ENCODE data around the gene C3orf22. TPM values are rescaled to one million over a fixed set of nuclear protein-coding genes. Genes with fewer than 3 reads are reported as not detected.

C3orf22 gene
- total RNA-seq, 2 donors from 2014 or later = not detected

DNA sequence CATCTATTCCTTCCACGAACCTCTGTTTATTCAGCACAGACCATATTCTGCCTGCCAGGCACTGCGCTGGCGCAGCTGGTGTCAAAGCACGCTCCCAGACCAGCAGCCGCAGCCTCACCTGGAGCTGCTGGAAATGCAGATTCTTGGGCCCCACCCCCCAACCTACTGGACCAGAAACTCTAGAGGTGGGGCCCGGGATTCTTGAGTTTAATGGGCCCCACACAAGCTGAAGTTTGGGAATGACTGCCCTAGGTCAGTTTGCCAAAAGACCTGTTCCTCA is 27.7 kb downstream of the C3orf22 start:
- no peak for DNase-seq
- H3K4me1 ChIP-seq (ENCODE audit: control insufficient read depth, insufficient read depth, low read length) = no peaks in the 10 kb centered on the region
- peaks cover 10% of the 10 kb centered on the region for H3K27me3 Mint-ChIP-seq (ENCODE audit: insufficient read depth)

DNA sequence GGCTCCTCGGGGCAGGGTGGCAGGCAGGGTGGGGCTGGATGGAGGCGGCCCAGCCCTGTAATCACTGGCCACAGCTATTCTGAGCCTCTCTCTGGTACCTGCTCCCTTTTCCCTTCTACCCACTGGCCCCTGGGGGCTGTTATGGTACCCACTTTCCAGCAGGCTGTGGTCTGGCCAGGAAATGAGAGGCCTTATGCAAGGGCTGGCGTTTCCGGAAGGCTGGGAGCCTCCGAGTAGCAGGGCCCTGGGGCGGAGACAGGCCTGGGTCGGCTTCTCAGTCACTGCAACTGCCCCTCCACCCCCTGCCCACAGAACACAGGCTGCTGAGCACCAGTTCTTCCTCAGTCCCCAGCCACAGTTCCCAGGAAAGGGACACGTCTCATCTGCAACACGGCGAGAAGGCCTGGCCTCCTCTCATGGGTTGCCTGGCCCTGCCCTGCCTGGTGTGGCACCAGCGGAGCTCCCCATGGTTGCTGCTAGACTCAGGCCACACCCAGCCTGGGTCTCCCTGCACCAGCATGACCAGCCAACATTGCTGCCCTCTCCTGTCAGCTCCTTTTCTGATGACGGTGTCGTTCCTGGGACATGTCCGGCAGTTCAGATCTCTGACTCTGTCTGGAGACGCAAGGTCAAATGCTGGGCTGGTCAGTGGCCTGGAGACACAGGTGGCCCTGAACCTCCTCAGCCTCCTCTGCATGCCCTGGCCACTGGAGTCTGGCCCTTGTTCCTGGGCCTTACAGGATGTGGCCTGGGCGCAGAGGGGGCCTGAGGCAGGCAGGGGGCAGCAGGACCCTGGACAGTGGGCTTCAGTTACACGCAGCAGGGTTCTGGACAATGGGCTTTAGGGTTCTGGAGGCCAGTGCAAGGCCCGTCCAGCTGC is 28.3 kb downstream of the C3orf22 start:
- Histone ChIP-seq H3K9me3 (ENCODE audit: control insufficient read depth, low read length) (no peaks in the 10 kb centered on the region), H3K9ac (ENCODE audit: extremely low read depth, low read length, poor library complexity, severe bottlenecking) (no peak overlapping the region), H3K27ac (ENCODE audit: low read depth, low read length) (no peak overlapping the region), H3K36me3 (ENCODE audit: control insufficient read depth, insufficient read depth, low read length) (no peaks in the 10 kb centered on the region), H3K4me1 (ENCODE audit: control insufficient read depth, insufficient read depth, low read length) (no peaks in the 10 kb centered on the region), H3K4me3 (ENCODE audit: low read length) (no peak overlapping the region), H3K27me3 (ENCODE audit: control insufficient read depth, insufficient read depth, low read length, poor library complexity, severe bottlenecking) (peaks cover 28% of the 10 kb centered on the region)
- DNase-seq = no peak
- peaks cover 13% of the 10 kb centered on the region for H3K27me3 Mint-ChIP-seq (ENCODE audit: insufficient read depth)
- H3K9me3 Mint-ChIP-seq = no peaks in the 10 kb centered on the region
- no peak overlapping the region for H3K27ac Mint-ChIP-seq
- WGBS, 2 experiments (ENCODE audit: insufficient coverage in 1 of 2, insufficient read length in 1 of 2) = 90 to 92% methylated on average over 6 to 18 of the region's 18 CpGs
- TF ChIP-seq, protein P1, sequence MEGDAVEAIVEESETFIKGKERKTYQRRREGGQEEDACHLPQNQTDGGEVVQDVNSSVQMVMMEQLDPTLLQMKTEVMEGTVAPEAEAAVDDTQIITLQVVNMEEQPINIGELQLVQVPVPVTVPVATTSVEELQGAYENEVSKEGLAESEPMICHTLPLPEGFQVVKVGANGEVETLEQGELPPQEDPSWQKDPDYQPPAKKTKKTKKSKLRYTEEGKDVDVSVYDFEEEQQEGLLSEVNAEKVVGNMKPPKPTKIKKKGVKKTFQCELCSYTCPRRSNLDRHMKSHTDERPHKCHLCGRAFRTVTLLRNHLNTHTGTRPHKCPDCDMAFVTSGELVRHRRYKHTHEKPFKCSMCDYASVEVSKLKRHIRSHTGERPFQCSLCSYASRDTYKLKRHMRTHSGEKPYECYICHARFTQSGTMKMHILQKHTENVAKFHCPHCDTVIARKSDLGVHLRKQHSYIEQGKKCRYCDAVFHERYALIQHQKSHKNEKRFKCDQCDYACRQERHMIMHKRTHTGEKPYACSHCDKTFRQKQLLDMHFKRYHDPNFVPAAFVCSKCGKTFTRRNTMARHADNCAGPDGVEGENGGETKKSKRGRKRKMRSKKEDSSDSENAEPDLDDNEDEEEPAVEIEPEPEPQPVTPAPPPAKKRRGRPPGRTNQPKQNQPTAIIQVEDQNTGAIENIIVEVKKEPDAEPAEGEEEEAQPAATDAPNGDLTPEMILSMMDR (conservative IDR thresholded peaks at IDR 0.05) = peak; percentile 62
- H3K4me3 Mint-ChIP-seq = no peak overlapping the region
- no peaks in the 10 kb centered on the region for H3K36me3 Mint-ChIP-seq (ENCODE audit: low read depth)
- no peaks in the 10 kb centered on the region for H3K4me1 Mint-ChIP-seq

More for the DNA sequence above, 27.7 kb downstream of the C3orf22 start:
- Mint-ChIP-seq H3K9me3 (no peaks in the 10 kb centered on the region), H3K4me1 (no peaks in the 10 kb centered on the region), H3K27ac (no peak overlapping the region), H3K36me3 (ENCODE audit: low read depth) (no peaks in the 10 kb centered on the region), H3K4me3 (no peak overlapping the region)
- Histone ChIP-seq H3K27ac (ENCODE audit: low read depth, low read length) (no peak overlapping the region), H3K27me3 (ENCODE audit: control insufficient read depth, insufficient read depth, low read length, poor library complexity, severe bottlenecking) (peaks cover 25% of the 10 kb centered on the region), H3K4me3 (ENCODE audit: low read length) (no peak overlapping the region), H3K36me3 (ENCODE audit: control insufficient read depth, insufficient read depth, low read length) (no peaks in the 10 kb centered on the region), H3K9ac (ENCODE audit: extremely low read depth, low read length, poor library complexity, severe bottlenecking) (no peak overlapping the region), H3K9me3 (ENCODE audit: control insufficient read depth, low read length) (no peaks in the 10 kb centered on the region)
- WGBS, 2 experiments (ENCODE audit: insufficient coverage in 1 of 2, insufficient read length in 1 of 2) = 92 to 94% methylated on average over 5 to 6 of the region's 6 CpGs
- TF ChIP-seq, protein P1 (conservative IDR thresholded peaks at IDR 0.05) = peak; percentile 3

DNA sequence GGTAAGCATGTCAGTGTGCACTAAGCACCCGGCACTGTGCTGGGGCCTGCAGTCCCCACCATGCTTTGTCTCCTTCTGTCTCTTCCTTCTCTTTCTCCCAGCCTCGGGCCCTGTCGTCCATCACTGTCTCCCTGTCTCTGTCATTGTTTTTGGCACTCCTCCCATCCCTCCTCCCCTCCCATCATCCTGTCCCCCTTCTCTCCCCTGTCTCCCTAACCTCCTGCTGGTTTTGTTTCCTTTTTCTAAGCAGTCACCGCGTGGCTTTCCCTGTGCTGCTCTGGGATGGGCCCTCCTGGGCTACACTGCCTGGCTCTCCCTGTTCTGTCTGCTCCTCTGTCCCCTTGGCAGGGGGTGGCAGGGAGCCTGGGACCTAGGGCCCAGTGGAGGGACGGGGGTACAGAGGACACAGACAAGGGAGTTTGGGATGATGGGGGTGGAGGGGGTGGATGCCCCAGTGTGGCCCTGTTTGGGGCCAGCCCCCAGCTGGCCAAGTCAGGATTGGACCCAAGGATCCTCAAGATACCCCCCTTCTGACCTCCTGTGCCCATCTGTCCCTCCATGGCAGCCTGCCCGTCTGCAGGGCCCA is 29.1 kb downstream of the C3orf22 start:
- no peak for DNase-seq
- H3K9me3 Mint-ChIP-seq = no peaks in the 10 kb centered on the region
- TF ChIP-seq, protein P1 (conservative IDR thresholded peaks at IDR 0.05) = no peak
- H3K27ac ChIP-seq (ENCODE audit: low read depth, low read length) = no peak overlapping the region
- H3K4me1 Mint-ChIP-seq = no peaks in the 10 kb centered on the region
- H3K36me3 Mint-ChIP-seq (ENCODE audit: low read depth) = no peaks in the 10 kb centered on the region
- H3K4me3 ChIP-seq (ENCODE audit: low read length) = no peak overlapping the region
- H3K9me3 ChIP-seq (ENCODE audit: control insufficient read depth, low read length) = no peaks in the 10 kb centered on the region
- WGBS, 2 experiments (ENCODE audit: insufficient coverage in 1 of 2, insufficient read length in 1 of 2) = 50 to 75% methylated on average over 2 to 7 of the region's 7 CpGs
- peaks cover 20% of the 10 kb centered on the region for H3K27me3 Mint-ChIP-seq (ENCODE audit: insufficient read depth)
- H3K4me1 ChIP-seq (ENCODE audit: control insufficient read depth, insufficient read depth, low read length) = no peaks in the 10 kb centered on the region
- no peak overlapping the region for H3K27ac Mint-ChIP-seq
- H3K9ac ChIP-seq (ENCODE audit: extremely low read depth, low read length, poor library complexity, severe bottlenecking) = no peak overlapping the region
- H3K36me3 ChIP-seq (ENCODE audit: control insufficient read depth, insufficient read depth, low read length) = no peaks in the 10 kb centered on the region
- H3K27me3 ChIP-seq (ENCODE audit: control insufficient read depth, insufficient read depth, low read length, poor library complexity, severe bottlenecking) = peaks cover 33% of the 10 kb centered on the region
- no peak overlapping the region for H3K4me3 Mint-ChIP-seq

Measured in endodermal cell (in vitro differentiated cells).